ENCODE data around the gene MEX3C. TPM values are rescaled to one million over a fixed set of nuclear protein-coding genes. Genes with fewer than 3 reads are reported as not detected.

The MEX3C gene
- 33.2 TPM for total RNA-seq

DNA sequence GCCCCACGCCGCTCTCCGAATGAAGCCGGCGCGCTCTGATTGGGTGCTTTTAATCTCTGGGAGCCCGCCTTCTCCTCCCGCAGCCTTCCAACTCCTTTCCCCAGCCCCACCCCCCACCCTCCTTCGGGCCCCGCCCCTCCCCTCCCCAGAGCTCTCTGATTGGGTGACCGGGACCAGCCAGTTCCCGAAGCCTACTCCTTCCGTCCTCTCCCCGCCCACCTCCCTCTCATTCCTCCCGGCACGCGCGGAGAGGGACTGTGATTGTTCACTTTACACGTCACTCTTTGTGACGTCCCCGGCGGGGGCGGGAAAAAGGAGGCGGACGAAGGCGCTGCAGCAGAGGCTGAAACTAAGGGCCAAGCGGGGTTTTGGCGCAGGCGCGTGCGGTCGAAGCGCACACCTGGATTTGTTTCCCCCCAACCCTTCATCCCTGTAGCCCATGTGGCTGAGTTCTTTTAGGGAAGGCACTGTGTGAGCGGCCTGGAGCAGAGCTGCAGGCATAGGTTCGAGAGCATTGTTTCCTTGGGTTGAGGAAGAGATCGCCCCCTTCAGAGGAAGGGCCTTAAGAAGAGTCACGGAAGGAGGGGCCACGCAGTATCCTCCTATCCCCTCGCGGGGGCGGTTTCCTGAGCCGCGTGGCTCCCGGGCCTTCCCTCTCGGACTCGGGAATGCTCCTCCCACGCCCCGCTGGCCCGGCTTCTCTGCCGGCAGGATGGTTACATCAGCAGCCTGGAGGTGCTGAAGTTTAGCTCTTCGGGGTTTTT is at the start of gene MEX3C:
Gene MEX3C (minus strand): TSS at position 21 of the 764 bp plus-strand sequence. CDS start 361 bp downstream, outside the sequence.
- DNase-seq (ENCODE audit: low spot score): peak; percentile 99

DNA sequence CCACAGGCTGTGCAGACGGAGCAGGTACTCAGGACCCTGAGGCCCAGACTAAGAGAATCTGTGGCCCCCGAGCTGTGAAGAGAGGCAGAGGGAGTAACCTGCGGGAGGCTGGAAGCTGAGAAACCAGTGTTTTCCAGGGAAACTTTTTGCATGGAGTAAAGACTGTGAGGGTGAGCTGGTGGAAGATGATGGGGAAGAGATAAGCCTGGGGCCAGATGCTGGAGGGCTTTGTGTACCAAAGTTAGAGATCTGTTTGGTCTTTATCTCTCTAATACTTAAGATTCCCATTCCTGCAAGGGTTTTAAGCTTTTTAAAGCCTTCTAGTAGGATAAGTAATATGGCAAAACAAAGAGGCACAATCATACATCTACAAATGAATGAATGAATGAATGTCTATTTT is 43.7 kb upstream of the MEX3C start:
- DNase-seq (ENCODE audit: low spot score): no peak

DNA sequence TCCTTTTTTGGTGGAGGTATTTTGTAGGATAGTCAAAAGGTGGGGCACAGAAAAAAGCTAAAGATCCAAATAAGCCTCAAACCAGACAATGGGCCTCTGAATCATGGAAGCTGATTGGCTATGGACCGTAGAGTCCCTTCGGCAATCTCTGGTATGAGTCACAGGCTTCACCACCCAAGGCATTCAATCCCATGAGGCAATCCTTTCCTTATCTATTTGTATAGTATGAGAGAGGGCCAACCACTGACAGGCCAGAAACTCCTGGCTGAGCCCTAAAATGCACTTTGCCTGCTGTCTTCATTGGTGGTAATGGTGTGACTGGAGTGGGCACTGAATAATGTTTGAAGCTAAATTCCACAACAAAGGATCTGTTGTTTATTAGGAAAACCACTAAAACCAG is 38.7 kb upstream of the MEX3C start:
- no peak for DNase-seq (ENCODE audit: low spot score)

DNA sequence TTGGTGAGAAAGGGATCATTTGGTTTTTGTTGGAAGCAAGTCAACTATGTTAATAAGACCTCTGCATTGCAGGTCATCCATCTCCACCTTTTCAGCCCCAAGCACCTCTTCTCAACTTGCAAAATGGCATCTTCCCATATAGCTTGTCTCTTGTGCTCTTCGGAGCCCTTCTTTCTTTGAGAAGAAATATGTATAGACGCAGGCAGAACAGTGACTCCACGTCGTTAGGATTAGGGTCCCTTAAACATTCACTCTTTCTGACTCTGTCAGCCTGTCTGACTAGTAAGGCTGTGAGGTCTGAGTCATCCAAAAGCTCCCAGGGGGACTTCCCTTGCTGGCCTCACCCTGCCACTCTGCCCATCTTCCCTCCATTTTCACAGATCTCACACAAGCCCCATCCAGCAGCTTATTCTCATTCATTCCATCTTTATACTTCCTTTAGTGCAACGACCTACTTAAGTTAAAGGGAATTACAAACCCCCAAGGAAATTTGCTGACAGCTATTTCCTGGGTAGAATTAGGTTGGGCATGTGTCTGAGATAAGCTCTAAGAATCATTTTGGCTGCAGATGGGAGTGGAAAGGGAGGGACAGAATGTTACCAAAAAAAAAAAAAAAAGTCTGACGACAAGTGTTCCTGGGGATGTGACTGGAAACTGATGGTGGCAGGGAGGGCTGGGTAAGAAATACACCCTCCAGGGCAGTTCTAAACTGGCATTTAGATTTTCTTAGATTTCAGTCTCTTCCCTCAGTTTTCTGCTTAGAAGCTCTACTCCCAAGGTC is 37.7 kb upstream of the MEX3C start:
- DNase-seq (ENCODE audit: low spot score): no peak

DNA sequence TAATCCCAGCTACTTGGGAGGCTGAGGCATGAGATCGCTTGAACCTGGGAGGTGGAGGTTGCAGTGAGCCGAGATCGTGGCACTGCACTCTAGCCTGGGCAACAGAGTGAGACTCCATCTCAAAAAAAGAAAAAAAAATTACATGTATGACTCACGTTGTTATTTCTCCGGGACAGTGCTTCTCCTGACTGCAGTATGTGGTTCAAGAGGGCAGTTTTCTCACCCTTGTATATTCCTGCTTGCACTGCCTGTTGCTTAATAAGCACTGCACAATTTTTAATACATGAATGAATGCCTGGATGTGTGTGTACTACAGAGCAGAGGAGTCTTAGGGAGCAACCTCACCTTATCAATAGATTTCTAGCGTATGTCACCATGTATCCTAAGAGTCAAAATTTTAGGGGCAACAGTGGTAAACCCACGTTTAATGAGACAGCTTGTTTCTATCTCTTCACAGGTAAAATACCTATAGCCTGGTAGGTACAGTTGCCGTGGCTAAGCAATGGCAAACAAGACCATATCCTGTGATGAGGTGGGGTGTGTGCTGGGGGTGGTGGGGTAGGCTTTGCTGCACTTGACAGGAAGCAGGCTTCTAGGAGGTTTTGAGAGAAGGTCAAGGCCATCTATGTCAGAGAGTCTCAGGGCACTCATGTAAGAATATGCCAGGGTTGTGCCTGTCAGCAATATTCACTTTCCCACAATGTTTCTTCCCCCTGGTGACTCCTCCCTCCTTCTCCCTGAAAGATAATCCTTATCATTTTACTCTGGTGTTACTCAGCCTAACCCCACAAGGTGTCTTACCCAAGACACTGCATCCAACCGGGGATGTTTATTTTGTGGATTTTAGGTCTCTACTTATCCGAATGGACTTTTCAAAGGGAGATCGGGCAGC is 36.9 kb upstream of the MEX3C start:
- no peak for DNase-seq (ENCODE audit: low spot score)

DNA sequence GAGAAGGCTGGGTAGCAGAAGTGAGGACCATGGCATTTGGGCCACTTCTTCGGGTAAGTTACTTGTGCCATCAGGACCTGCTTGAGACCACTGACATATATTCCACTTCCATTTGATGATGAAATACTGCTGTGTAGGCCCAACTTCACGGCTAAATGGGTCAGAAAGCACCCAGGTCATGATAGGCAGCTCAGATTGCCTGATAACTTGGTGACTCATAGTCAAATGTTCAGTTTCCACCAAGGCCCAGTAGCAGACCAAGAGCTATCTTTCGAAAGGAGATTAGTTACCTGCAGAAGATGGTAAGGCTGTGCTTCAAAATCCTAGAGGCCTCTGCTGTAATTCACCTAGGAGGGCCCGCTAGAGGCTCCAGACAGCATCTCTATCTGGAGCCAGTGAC is 31.8 kb upstream of the MEX3C start:
- DNase-seq (ENCODE audit: low spot score): no peak

DNA sequence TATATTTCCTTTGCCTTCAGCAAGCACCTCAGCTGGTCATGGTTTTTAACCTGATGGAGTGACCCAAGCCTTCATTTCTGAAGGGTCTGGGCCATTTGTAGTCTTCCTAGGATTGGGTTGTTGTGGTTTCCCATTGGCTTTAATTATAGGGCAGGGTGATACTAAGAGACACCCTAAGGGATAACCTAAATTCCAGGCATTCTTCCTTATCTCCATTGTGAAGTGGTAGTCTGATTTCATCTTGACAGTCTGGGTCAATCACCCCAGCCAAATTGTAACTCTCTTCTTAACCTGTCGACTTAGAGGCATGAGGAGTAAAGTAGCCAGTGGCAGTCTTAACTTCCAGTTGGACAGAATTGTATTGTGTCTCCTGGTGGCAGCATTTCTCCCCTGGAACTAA is 30.2 kb upstream of the MEX3C start:
- DNase-seq (ENCODE audit: low spot score): no peak

DNA sequence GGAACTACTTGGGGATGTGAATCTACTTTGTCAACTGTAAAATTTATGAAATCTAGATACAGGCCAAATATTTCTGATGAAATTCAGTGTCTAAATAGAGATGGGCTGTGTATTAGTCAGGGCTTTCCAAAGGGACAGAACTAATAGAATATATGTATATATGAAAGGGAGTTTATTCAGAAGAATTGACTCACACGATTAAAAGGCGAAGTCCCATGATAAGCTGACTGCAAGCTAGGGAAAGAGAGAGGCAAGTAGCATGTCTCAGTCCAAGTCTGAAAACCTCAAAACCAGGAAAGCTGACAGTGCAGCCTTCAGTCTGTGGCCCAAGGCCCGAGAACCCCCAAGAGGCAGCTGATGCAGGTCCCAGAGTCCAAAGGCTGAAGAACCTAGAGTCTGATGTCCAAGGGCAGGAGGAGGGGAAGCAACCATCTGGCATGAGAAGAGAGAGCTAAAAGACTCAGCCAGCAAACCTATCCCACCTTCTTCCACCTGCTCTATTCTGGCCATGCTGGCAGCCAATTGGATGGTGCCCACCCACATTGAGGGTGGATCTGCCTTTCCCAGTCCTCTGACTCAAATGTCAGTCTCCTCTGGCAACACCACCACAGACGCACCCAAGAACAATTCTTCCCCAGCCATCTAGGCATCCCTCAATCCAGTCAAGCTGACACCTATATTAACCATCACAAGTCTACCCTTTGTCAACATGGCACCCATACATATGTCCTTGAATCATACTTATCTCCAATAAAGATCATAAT is 29.3 kb upstream of the MEX3C start:
- DNase-seq (ENCODE audit: low spot score): no peak

DNA sequence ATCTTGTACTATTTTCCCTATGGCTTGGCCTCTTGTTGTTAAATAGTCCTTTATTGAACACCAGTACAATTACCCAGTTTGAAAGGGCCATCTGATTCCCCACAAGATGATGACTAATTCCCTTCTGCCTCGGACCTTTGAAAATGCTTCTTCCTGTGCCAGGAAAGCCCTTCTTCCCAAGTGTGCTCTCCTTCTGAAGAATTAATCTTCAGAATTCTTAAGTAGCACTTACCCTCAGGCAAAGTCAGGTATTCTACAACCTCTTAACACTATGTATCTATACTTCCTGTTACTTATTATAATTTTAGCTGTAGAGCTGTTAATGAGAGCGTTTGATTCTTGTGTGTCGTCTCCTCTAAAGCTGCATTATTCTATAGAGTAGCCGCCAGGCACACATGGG is 28.6 kb upstream of the MEX3C start:
- no peak for DNase-seq (ENCODE audit: low spot score)

DNA sequence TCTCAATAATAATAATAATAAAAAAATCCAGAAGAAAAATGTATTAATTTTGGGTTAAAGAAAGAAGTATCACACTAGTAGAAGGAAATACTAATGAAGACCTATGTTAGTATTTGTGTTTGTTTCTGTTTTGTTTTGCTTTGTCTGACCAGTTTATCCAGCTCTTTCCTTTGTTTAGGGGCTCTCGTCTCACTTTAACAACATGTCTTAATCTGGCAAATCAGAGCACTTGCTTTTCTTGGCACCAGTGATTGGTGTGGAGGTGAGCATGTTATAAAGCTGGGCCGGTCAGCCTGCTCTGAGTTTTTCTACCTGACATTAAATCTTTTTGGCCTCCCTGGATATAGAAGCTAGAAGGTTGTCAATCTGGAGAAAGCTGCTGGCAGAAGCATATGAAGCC is 15.1 kb upstream of the MEX3C start:
- no peak for DNase-seq (ENCODE audit: low spot score)

DNA sequence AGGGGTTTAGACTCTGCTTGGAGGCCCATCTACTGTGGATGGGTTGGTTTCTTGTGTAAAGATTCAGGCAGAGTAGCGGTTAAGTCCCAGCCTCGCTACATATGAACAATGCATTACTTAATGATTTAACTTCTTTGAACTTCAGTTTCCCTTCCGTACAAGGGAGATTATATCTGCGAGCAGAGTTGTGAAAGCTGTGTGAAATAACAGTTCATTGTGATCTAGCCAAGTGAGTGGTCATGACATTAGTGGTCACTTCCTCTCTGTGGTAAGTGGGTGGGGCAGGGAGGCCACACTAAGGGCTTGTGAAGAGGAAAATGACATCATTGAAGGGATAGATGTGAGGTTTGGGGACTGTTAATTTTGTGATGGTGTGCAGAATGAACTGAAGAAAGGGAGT is 14.1 kb upstream of the MEX3C start:
- no peak for DNase-seq (ENCODE audit: low spot score)

DNA sequence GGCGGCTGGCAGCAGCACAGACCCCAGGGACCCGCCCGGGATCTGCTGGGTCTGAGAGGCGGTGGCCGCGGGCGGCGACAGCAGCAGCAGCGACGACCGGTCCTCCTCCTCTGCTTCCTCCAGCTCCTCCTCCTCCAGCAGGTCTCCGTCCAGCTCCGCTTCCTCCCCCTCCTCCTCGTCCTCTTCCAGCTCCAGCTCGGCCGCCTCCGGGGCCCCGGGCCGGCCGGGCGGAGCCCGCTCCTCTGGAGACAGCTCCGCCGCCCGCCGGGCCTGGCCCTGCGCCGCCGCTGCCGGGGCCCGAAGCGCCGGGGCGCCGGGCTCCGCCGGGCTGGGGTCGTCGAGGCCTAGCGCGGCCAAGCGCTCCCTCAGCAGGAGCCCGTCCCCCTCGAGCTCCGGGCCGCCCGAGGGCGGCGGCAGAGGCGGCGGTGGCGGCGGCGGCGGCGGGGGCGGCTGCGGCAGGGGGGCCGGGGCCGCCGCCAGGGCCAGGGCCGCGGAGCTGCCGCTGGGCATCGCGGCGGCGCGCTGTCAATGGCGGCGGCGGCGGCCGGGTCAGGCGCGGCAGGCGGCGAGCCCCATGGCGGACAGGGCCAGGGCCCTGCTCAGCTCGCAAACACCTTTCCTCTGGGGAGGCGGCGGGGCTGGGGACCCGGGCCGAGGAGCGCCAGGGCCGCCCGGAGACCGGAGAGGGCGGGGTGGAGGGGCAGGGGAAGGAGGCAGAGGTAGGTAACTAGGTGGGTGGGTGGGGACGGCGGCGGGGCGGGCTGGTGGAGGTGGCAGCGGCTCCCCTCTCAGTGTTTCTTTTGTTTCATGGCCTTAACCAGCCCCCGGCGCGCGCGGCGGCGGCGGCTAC is 445 bp downstream of the MEX3C start:
- DNase-seq (ENCODE audit: low spot score): peak; percentile 40

DNA sequence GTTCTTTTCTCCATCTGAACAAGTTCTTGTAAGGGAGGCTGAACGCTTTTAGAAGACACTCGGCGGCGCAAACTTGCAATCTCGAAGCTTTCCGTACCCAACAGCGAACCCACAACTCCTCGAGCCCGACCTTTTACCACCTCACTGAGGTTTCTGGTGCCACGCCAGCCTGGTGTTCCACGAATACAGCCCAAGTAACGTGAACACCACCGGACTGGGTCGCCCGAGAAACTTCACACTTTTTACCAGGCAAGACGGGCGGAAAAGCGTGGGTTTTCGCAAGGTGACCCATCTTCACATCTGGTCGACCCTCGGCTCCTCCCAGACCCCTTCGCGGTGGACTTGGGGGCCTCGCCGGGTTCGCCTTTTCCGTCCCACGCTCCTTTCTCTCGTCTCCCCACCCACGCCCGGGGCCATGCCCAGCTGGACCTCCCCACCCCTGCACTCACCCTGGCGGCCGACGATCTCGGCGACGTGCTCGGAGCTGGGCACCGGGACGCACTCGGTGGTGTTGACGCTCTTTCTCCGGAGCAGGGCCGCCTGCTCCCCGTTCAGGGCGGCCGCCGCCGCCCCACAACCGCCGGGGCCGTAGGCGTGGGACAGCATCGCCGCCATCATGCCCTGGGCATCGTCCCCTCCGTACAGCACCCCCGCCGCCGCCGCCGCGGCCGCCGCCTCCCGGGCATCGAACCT is 1.2 kb downstream of the MEX3C start:
- DNase-seq (ENCODE audit: low spot score): peak; percentile 16

DNA sequence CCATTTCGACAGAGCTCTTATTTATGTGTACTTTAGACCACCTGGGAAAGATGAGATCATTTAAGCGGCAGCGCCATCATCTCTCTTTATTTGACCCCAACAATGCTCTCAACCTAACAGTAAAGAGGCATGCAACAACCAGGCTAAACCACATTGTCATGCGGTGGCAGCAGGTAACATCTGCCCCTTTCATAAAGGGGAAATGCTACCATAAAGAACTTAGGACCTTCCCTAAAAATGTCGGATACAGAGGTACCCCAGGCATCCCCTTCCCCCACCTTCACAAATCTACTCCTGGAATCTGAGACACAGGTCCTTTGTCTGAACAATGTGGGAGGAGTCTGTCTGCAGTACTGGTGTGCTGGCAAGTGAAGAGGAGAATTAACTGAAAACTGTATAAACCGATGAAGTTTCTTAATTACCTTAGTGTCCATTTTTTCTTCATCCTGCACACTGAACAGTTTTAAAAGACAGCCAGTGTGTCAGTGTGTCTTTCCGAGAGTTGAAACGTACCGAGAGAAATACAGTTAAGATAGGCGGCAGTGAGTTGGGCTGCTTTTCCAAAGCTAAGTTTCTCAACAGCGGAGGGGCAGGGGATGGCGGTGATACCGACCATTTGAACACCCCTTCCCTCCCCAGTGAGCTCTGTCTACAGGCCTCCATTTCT is 1.9 kb downstream of the MEX3C start:
- no peak for DNase-seq (ENCODE audit: low spot score)

DNA sequence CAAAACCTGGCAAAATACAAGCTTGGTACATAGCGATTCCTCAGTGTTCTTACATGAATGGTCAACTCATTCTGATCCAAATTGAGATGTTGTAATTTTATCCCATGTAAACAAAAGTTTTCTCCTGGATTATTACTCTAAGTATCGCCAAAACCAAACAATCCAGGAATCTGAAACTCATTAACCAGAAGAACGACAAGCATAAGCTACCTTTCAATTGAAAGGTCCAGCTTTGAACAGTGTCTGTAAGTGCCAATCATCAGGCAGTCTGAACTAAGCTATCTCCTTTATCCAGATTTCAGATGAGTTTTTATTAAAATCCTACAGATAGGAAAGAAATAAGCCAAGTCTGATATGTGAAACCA is 2.4 kb downstream of the MEX3C start:
- no peak for DNase-seq (ENCODE audit: low spot score)

DNA sequence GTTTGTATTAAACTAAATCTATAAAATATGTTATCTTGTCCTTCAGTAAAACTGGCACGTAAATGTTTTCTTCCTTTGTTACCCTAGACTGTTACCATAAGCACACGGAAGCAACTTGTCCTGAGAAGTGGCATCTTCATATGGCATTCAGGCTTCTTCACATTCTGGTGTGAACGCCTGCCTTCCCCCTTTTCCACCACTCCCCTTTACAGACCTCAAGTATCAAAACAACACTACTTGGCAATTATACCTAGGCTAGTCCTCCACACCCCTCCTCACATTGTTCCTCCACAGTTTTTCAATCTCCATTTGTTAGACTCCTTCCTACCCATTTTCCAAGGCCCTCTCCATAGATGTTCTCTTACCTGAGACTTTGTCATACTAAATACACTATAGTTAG is 2.9 kb downstream of the MEX3C start:
- no peak for DNase-seq (ENCODE audit: low spot score)

DNA sequence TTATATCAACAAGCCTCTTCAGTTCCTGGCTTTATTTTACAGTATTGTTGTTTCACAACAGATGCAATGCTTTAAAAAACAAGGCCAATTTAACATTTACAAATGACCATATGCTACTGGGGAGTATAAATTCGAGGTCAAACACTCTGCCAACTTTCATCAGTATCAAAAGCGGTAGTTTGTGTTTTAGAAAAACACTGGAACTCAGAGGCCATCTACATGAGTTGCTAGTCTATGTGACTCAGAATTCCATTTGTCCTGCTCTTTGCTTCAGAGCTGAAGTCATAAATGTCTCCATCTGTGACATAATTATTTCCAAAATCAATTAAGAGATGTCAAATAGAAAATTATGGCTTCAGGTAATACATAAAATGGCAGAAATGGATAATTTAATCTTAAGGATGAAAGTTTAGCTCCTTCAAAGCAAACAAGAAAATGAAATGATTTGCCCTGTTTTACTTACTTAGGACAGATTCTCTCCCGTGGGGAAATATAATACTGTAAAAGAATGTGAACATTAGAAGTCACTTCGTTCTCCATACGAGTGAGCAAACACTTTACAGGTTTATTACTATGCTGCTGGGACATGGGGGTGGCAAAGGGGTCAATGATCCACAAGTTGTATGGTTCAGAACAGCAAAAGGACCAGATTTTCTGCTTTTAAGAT is 3.7 kb downstream of the MEX3C start:
- no peak for DNase-seq (ENCODE audit: low spot score)

DNA sequence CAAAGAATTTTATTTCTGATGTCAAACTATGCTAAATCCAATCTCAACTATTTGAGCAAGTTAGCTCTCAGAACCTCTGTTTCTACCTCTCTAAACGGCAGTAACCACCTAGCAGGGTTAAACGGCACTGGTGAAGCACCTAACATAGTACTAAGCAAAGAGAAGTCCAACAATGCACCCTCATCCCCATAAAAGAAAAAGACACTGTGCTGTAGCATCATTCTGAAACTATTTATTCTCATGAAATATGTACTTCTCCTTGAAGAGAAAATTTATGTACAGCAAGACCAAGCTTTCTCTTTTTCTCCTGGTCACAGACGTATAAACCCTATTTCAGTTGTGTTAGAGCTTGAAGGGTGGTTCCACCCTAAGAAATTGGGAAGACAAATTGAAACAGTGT is 4.8 kb downstream of the MEX3C start:
- no peak for DNase-seq (ENCODE audit: low spot score)

DNA sequence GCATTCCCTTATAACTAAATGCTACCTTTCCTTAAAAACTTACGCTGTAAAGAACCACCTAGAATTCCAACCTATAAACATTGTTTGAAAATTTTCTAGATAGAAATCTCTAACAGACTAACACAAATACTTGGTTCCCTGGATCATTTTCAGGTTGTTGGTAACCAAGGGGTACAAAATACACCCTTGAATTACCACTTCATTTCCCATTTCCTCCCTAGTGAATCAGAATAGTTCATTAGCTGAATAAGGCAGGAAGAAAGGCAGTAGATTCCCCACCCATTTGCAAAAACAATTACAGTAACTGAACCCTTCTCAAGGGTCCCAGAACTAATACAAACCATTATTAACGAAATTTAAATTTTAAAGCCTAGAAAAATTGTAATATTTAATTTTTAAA is 5.5 kb downstream of the MEX3C start:
- no peak for DNase-seq (ENCODE audit: low spot score)

Data from mucosa of gallbladder (tissue), 1 donor.